Effector memory CD8-positive, alpha-beta T cell (primary cell): ENCODE data around the gene TIGAR.

Experiments
- ATAC-seq: fragments of 150-1000 bp; cut with Tn5 transposase; replicated peaks from 2 replicates; pipeline ENCODE4 v1.10.0; 2021; ENCODE audit warnings: mild to moderate bottlenecking, moderate library complexity
- DNase-seq, 3 experiments: peaks; one replicate each; pipeline ENCODE4 v3.0.0; 2021
- H3K27ac Mint-ChIP-seq, 2 donors: one replicate each; pipeline ENCODE4 v1.8.0; 2022; ENCODE audit warnings: mild to moderate bottlenecking in 2 of 2, mixed read lengths in 2 of 2, moderate library complexity in 2 of 2
- H3K27me3 Mint-ChIP-seq, 2 donors: one replicate each; pipeline ENCODE4 v1.8.0; 2022; ENCODE audit warnings: mixed read lengths in 2 of 2
- H3K36me3 Mint-ChIP-seq: one replicate; pipeline ENCODE4 v1.8.0; 2022; ENCODE audit warnings: mild to moderate bottlenecking, moderate library complexity, mixed read lengths; ENCODE audit not compliant: insufficient read depth
- H3K4me1 Mint-ChIP-seq, 2 donors: one replicate each; pipeline ENCODE4 v1.8.0; 2022; ENCODE audit warnings: low read depth in 2 of 2, mixed read lengths in 2 of 2
- H3K4me3 Mint-ChIP-seq, 2 donors: one replicate each; pipeline ENCODE4 v1.8.0; 2022; ENCODE audit warnings: mild to moderate bottlenecking in 2 of 2, mixed read lengths in 2 of 2, moderate library complexity in 2 of 2
- H3K9me3 Mint-ChIP-seq, 2 donors: one replicate each; pipeline ENCODE4 v1.8.0; 2022; ENCODE audit warnings: mixed read lengths in 2 of 2

TIGAR gene

GRCh38 chr12:4331842-4332241 lies 10.8 kb downstream of the TIGAR start:
- no peaks in the 10 kb centered on the region for H3K27me3 Mint-ChIP-seq
- no peak overlapping the region for H3K4me3 Mint-ChIP-seq
- H3K4me1 Mint-ChIP-seq, result peaks cover 2 to 14% of the 10 kb centered on the region in 2 donors
- no peak for ATAC-seq
- H3K27ac Mint-ChIP-seq, result no peak overlapping the region
- H3K9me3 Mint-ChIP-seq, result no peaks in the 10 kb centered on the region
- no peak for DNase-seq
- H3K36me3 Mint-ChIP-seq, result peaks cover 20% of the 10 kb centered on the region

- Mint-ChIP-seq H3K27me3 (no peaks in the 10 kb centered on the region), H3K9me3 (peaks cover 0 to 8% of the 10 kb centered on the region in 2 donors), H3K27ac (no peak overlapping the region), H3K4me1 (peaks cover 0 to 5% of the 10 kb centered on the region in 2 donors), H3K4me3 (no peak overlapping the region), H3K36me3 (peaks cover 26% of the 10 kb centered on the region)
- no peak for DNase-seq
- ATAC-seq, result no peak
Observed at GRCh38 chr12:4346931-4347330, 25.9 kb downstream of the TIGAR start.

- DNase-seq (peak; percentile 39 to 49 (median 49)), ATAC-seq (peak; percentile 100)
- Mint-ChIP-seq H3K4me3 (no peak overlapping the region), H3K27ac (peak overlapping the region in 1 of 2 donors; percentile 67), H3K27me3 (no peaks in the 10 kb centered on the region), H3K4me1 (peaks cover 0 to 2% of the 10 kb centered on the region in 2 donors), H3K9me3 (no peaks in the 10 kb centered on the region), H3K36me3 (peaks cover 33% of the 10 kb centered on the region)
Observed at GRCh38 chr12:4353785-4354208, 32.8 kb downstream of the TIGAR start.

- H3K4me1 Mint-ChIP-seq, result peaks cover 0 to 2% of the 10 kb centered on the region in 2 donors
- peaks cover 24% of the 10 kb centered on the region for H3K36me3 Mint-ChIP-seq
- peak overlapping the region in 1 of 2 donors; percentile 12 for H3K27ac Mint-ChIP-seq
- ATAC-seq, result no peak
- H3K27me3 Mint-ChIP-seq, result no peaks in the 10 kb centered on the region
- DNase-seq, result no peak
- H3K4me3 Mint-ChIP-seq, result no peak overlapping the region
- H3K9me3 Mint-ChIP-seq, result no peaks in the 10 kb centered on the region
Observed at GRCh38 chr12:4355156-4356040, 34.4 kb downstream of the TIGAR start.

- ATAC-seq (no peak), DNase-seq (peak; percentile 23 to 35 (median 24))
- Mint-ChIP-seq H3K9me3 (no peaks in the 10 kb centered on the region), H3K36me3 (peaks cover 18% of the 10 kb centered on the region), H3K27me3 (no peaks in the 10 kb centered on the region), H3K4me1 (peaks cover 0 to 2% of the 10 kb centered on the region in 2 donors), H3K27ac (peak overlapping the region in 1 of 2 donors; percentile 12), H3K4me3 (no peak overlapping the region)
Observed at GRCh38 chr12:4356041-4356327, 35.0 kb downstream of the TIGAR start.

- ATAC-seq, result no peak
- Mint-ChIP-seq H3K27me3 (peaks cover 36 to 38% of the 10 kb centered on the region in 2 donors), H3K36me3 (no peaks in the 10 kb centered on the region)
Observed at GRCh38 chr12:4366090-4366489, 45.1 kb downstream of the TIGAR start.

GRCh38 chr12:4369548-4369947 lies 48.5 kb downstream of the TIGAR start:
- Mint-ChIP-seq H3K4me3 (no peak overlapping the region), H3K9me3 (no peaks in the 10 kb centered on the region), H3K27me3 (peaks cover 39 to 47% of the 10 kb centered on the region in 2 donors), H3K36me3 (no peaks in the 10 kb centered on the region), H3K4me1 (no peaks in the 10 kb centered on the region), H3K27ac (no peak overlapping the region)
- no peak for ATAC-seq
- no peak for DNase-seq

More at GRCh38 chr12:4366090-4366489, 45.1 kb downstream of the TIGAR start:
- Mint-ChIP-seq H3K4me1 (no peaks in the 10 kb centered on the region), H3K27ac (no peak overlapping the region), H3K9me3 (no peaks in the 10 kb centered on the region), H3K4me3 (no peak overlapping the region)
- no peak for DNase-seq

- Mint-ChIP-seq H3K4me3 (no peak overlapping the region), H3K36me3 (no peaks in the 10 kb centered on the region), H3K27ac (no peak overlapping the region), H3K27me3 (peaks cover 32 to 47% of the 10 kb centered on the region in 2 donors), H3K9me3 (no peaks in the 10 kb centered on the region), H3K4me1 (no peaks in the 10 kb centered on the region)
- DNase-seq, result no peak
- ATAC-seq, result no peak
Observed at GRCh38 chr12:4370265-4370664, 49.3 kb downstream of the TIGAR start.

- H3K4me1 Mint-ChIP-seq, result no peaks in the 10 kb centered on the region
- no peak for DNase-seq
- H3K27ac Mint-ChIP-seq, result no peak overlapping the region
- no peak overlapping the region for H3K4me3 Mint-ChIP-seq
- H3K27me3 Mint-ChIP-seq, result peaks cover 17 to 31% of the 10 kb centered on the region in 2 donors
- H3K36me3 Mint-ChIP-seq, result no peaks in the 10 kb centered on the region
- ATAC-seq, result no peak
- H3K9me3 Mint-ChIP-seq, result no peaks in the 10 kb centered on the region
Observed at GRCh38 chr12:4372653-4373052, 51.6 kb downstream of the TIGAR start.

GRCh38 chr12:4375449-4375848 lies 54.4 kb downstream of the TIGAR start:
- no peak for DNase-seq
- no peak overlapping the region for H3K27ac Mint-ChIP-seq
- H3K4me3 Mint-ChIP-seq, result no peak overlapping the region
- no peaks in the 10 kb centered on the region for H3K9me3 Mint-ChIP-seq
- peaks cover 30 to 45% of the 10 kb centered on the region in 2 donors for H3K27me3 Mint-ChIP-seq
- no peaks in the 10 kb centered on the region for H3K36me3 Mint-ChIP-seq
- no peaks in the 10 kb centered on the region for H3K4me1 Mint-ChIP-seq
- no peak for ATAC-seq

- Mint-ChIP-seq H3K4me1 (no peaks in the 10 kb centered on the region), H3K36me3 (no peaks in the 10 kb centered on the region)
Observed at GRCh38 chr12:4378772-4379171, 57.8 kb downstream of the TIGAR start.

GRCh38 chr12:4379405-4379804 lies 58.4 kb downstream of the TIGAR start, which contains the start of gene FGF23:
FGF23 (minus strand) TSS chr12:4379712; CDS start chr12:4379582, 130 bp downstream.
- H3K27ac Mint-ChIP-seq, result no peak within 1 kb of the TSS
- DNase-seq (no peak), ATAC-seq (no peak)
- peaks cover 32 to 62% of the 10 kb centered on the region in 2 donors for H3K27me3 Mint-ChIP-seq
- H3K4me3 Mint-ChIP-seq, result no peak within 1 kb of the TSS
- H3K36me3 Mint-ChIP-seq, result no peaks in the 10 kb centered on the region
- no peaks in the 10 kb centered on the region for H3K4me1 Mint-ChIP-seq
- no peaks in the 10 kb centered on the region for H3K9me3 Mint-ChIP-seq

More at GRCh38 chr12:4378772-4379171, 57.8 kb downstream of the TIGAR start:
- H3K27ac Mint-ChIP-seq, result no peak overlapping the region
- no peak for DNase-seq
- H3K4me3 Mint-ChIP-seq, result no peak overlapping the region
- H3K9me3 Mint-ChIP-seq, result no peaks in the 10 kb centered on the region
- H3K27me3 Mint-ChIP-seq, result peaks cover 38 to 67% of the 10 kb centered on the region in 2 donors
- ATAC-seq, result no peak

GRCh38 chr12:4380332-4380731 lies 59.3 kb downstream of the TIGAR start:
- Mint-ChIP-seq H3K27me3 (peaks cover 32 to 57% of the 10 kb centered on the region in 2 donors), H3K4me3 (no peak overlapping the region), H3K27ac (no peak overlapping the region), H3K4me1 (no peaks in the 10 kb centered on the region), H3K9me3 (no peaks in the 10 kb centered on the region), H3K36me3 (no peaks in the 10 kb centered on the region)
- no peak for ATAC-seq
- no peak for DNase-seq

GRCh38 chr12:4383304-4383865 lies 62.4 kb downstream of the TIGAR start:
- Mint-ChIP-seq H3K27me3 (peaks cover 28 to 66% of the 10 kb centered on the region in 2 donors), H3K36me3 (no peaks in the 10 kb centered on the region), H3K4me1 (no peaks in the 10 kb centered on the region), H3K27ac (no peak overlapping the region), H3K9me3 (no peaks in the 10 kb centered on the region), H3K4me3 (no peak overlapping the region)
- ATAC-seq (no peak), DNase-seq (no peak)
